NCI-H2196 (cell line): ENCODE measurements around the gene AATK.
"Not testable (repeated sequence)": the region's sequence is repeated elsewhere in the genome, so short reads cannot be mapped to it uniquely, and the experiment has no call there.

ENCODE experiments used
- DNase-seq: peaks from one replicate; lab custom pipeline; 2025; ENCODE audit not compliant: unreplicated experiment; lab: John Stamatoyannopoulos, UW

The AATK gene

DNA sequence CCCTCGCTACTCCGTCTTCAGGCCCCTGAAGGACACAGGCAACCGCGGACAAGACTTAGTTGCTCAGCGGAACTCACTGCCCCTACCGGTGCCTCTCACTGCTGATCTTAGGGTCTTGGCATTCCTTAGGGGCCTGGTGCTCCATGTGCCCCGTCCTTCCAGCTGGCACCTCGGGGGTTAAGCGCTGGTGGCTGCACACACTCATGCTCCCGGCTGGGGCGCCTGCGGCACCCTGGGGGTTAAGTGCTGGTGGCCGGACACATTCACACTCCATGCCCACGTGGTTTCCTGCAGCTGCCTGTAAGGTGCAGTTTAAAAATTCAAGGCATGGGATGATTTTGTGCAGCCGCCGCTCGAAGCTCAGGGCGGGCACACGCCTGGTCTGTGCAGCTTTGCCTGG, 86.0 kb downstream of the AATK start:
- DNase-seq = no peak

DNA sequence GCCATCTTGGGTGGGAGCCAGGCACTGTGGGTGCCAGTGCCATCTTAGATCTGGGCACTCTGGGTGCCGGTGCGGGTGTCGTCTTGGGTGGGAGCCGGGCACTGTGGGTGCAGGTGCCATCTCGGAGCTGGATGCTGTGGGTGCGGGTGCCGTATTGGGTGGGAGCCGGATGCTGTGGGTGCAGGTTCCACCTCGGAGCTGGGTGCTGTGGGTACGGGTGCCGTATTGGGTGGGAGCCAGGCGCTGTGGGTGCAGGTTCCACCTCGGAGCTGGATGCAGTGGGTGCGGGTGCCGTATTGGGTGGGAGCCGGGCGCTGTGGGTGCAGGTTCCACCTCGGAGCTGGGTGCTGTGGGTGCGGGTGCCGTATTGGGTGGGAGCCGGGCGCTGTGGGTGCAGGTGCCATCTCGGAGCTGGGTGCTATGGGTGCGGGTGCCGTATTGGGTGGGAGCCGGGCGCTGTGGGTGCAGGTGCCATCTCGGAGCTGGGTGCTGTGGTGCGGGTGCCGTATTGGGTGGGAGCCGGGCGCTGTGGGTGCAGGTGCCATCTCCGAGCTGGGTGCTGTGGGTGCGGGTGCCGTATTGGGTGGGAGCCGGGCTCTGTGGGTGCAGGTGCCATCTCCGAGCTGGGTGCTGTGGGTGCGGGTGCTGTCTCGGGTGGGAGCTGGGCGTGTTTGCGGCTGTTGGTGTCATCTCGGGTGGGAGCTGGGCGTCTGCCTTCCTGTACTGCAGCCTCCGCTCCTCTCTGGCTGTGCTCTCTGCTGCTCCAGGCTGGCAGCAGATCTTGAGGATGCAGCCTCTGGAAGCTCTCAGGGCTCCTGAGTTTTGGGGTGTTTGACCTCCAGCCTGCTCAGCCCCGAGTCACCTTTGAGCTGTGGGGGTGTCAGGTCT, 87.8 kb downstream of the AATK start:
- not testable (repeated sequence) for DNase-seq

DNA sequence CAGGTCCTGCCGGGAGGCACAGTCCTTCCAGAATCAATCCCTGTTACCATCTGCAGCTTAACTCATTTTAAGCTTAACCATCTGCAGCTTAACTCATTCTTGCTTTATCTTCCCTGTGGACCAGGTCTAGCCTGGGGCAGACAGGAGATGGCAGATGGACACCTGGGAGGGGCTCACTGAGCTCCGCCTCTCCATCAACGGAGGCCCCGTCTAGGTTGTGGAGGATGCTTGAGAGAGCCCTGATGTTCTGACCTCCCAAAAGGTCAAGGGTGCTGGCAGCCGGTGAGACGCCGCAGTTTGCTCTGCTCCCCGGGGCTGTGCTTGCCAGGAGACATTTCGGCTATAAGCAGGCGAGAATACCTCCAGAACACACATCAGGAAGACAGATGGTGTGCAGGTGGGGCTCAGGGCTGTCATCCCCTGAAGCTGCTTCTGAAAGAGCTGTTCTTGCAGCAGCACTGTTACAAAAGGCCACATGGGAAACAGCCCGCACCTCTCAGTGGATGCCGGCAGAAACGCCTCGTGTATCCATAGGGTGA, 89.8 kb downstream of the AATK start:
- no peak for DNase-seq

DNA sequence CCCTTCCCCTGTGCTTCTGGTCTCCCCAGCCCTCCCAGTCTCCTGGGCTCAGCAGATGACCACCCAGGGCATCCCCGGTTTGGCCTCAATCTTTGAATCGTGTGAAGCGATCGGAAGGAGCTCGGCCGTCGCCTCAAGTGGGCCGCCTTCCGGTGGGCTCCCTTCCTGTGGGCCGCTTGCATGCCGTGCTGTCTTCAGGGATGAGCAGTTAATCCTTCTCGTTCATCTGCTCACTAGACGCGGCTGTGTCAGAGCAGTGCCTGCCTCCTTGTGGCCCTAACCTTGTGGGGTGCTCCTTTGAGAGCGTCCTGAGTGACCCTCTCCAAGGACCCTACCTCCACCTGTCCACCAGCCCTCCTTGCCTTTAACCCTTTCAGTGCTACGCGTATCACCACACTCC, 90.7 kb downstream of the AATK start:
- no peak for DNase-seq

GRCh38 chr17:81074875-81075274, 91.1 kb downstream of the AATK start:
- no peak for DNase-seq

- no peak for DNase-seq
Measured at GRCh38 chr17:81073967-81074839, 91.8 kb downstream of the AATK start.

- DNase-seq = no peak
Measured at GRCh38 chr17:81071761-81072741, 94.0 kb downstream of the AATK start.

GRCh38 chr17:81070541-81071246, 95.3 kb downstream of the AATK start:
- DNase-seq = no peak

- no peak for DNase-seq
Measured at GRCh38 chr17:81069135-81069645, 96.8 kb downstream of the AATK start.

- DNase-seq = no peak
Measured at GRCh38 chr17:81068411-81069134, 97.4 kb downstream of the AATK start.

- DNase-seq = no peak
Measured at GRCh38 chr17:81067391-81067811, 98.6 kb downstream of the AATK start.
